Effector CD8-positive, alpha-beta T cell (primary cell): ENCODE measurements around the gene ENO2.
"Not testable (repeated sequence)": the region's sequence is repeated elsewhere in the genome, so short reads cannot be mapped to it uniquely, and the experiment has no call there.

Source experiments
- DNase-seq: peaks from one replicate; lab custom pipeline; 2025; lab: John Stamatoyannopoulos, UW
- total RNA-seq, 4 experiments: gene quantifications; one replicate each; lab custom pipeline; 2026; lab: John Stamatoyannopoulos, UW

ENO2 gene
- 62.0 to 146 (median 132) reads per million in 4 experiments for total RNA-seq

GRCh38 chr12:6914246-6914946, at the start of gene ENO2:
TSS of gene ENO2 (plus strand) at chr12:6914580. CDS start at chr12:6915833, 1,253 bp downstream.
- peak; percentile 68 for DNase-seq

GRCh38 chr12:6865307-6865706, 49.1 kb upstream of the ENO2 start:
- not testable (repeated sequence) for DNase-seq

- DNase-seq = no peak
Measured at GRCh38 chr12:6866163-6866919, 48.0 kb upstream of the ENO2 start.

GRCh38 chr12:6866920-6867412, 47.4 kb upstream of the ENO2 start:
- DNase-seq = no peak

GRCh38 chr12:6867413-6868210, 46.8 kb upstream of the ENO2 start, which contains the start of gene TPI1:
TSS of gene TPI1 (plus strand) at chr12:6867531. CDS start at chr12:6867567, 36 bp downstream.
- DNase-seq = peak; percentile 69

GRCh38 chr12:6868211-6869048, 46.0 kb upstream of the ENO2 start:
- DNase-seq = no peak

GRCh38 chr12:6869049-6870021, 45.0 kb upstream of the ENO2 start:
- peak; percentile 74 for DNase-seq

- DNase-seq = not testable (repeated sequence)
Measured at GRCh38 chr12:6870304-6870703, 44.1 kb upstream of the ENO2 start.

GRCh38 chr12:6871052-6871957, 43.1 kb upstream of the ENO2 start:
- DNase-seq = no peak

GRCh38 chr12:6872073-6873048, 42.0 kb upstream of the ENO2 start:
- peak; percentile 73 for DNase-seq

- DNase-seq = peak; percentile 96
Measured at GRCh38 chr12:6873094-6874014, 41.0 kb upstream of the ENO2 start, which contains the start of gene SPSB2. TSS of gene SPSB2 (minus strand) at chr12:6873303. CDS start at chr12:6872901, 402 bp downstream.

- not testable (repeated sequence) for DNase-seq
Measured at GRCh38 chr12:6874015-6874368, 40.4 kb upstream of the ENO2 start.

- not testable (repeated sequence) for DNase-seq
Measured at GRCh38 chr12:6879824-6880223, 34.6 kb upstream of the ENO2 start.

- no peak for DNase-seq
Measured at GRCh38 chr12:6883252-6883651, 31.1 kb upstream of the ENO2 start.

GRCh38 chr12:6883683-6884082, 30.7 kb upstream of the ENO2 start:
- DNase-seq = no peak

GRCh38 chr12:6884539-6884938, 29.8 kb upstream of the ENO2 start:
- no peak for DNase-seq
